ENCODE results near the gene OBSCN.

- TF ChIP-seq EZH2 (IDR thresholded peaks at IDR 0.05; ENCODE audit: low read length, unreplicated experiment): no peak
- TF ChIP-seq CTCF (conservative IDR thresholded peaks at IDR 0.05; ENCODE audit: low read depth, low read length): no peak
- TF ChIP-seq EZH2phosphoT487 (IDR thresholded peaks at IDR 0.05; ENCODE audit: borderline replicate concordance, low read length): no peak
These were observed 16.6 kb downstream of the OBSCN start for GRCh38 chr1:228224198-228225164.

All from PC-3 (cell line).